Thyroid gland (tissue), 4 donors: ENCODE data around the gene ZNG1F.
"Not testable (repeated sequence)": the region's sequence is repeated elsewhere in the genome, so short reads cannot be mapped to it uniquely, and the experiment has no call there.

Experiments
- CTCF ChIP-seq, 6 experiments: fragments of 200-600 bp in 3 of 6; fragments of 450-650 bp in 3 of 6; sonication (generic) in 3 of 6; IDR thresholded peaks; one replicate each; pipeline ENCODE4 v1.5.1; 2016 to 2019; ENCODE audit warnings: antibody characterized with exemption in 6 of 6, mild to moderate bottlenecking in 2 of 6, inconsistent platforms in 1 of 6, moderate library complexity in 1 of 6
- POLR2A ChIP-seq, 2 donors: fragments of 450-650 bp; IDR thresholded peaks; one replicate each; pipeline ENCODE4 v1.6.1; 2017; ENCODE audit warnings: antibody characterized with exemption in 2 of 2, mild to moderate bottlenecking in 2 of 2, moderate library complexity in 1 of 2

- not testable (repeated sequence) for TF ChIP-seq CTCF, POLR2A (IDR thresholded peaks at IDR 0.05)
Observed at GRCh38 chr9:41086685-41087084, 102.4 kb downstream of the ZNG1F start.
